ENCODE measurements around the gene COX20.

COX20 gene

GRCh38 chr1:244834543-244835275 is 749 bp upstream of the COX20 start:
- TF ChIP-seq CTCF (IDR thresholded peaks at IDR 0.05; ENCODE audit: borderline replicate concordance, control extremely low read depth, extremely low read depth, insufficient read depth, missing control alignments), result no peak
- in situ Hi-C loops (cut with MboI; ENCODE audit: low sequenced_read_pairs, unreplicated experiment), result no loop called here

DNA sequence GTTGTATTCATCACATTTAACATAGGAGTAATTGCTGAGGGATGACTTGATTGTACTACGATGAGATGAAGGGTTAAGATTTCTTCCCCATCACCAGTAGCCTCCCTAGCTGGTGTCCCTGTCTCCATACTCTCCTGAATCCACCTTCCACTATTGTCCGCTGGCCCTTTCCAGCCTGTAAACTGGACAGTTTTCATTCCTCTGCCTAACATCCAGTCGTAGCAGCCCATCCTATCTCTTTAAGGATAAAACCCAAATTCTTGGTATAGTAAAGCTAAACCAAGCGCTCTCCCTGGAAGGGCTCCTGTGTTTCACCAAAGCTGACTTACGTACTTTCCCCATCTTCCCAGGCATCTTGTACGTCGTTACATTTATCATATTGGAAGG is 670 bp downstream of the COX20 start:
- no peak for DNase-seq (ENCODE audit: low spot score)
- in situ Hi-C loops (cut with MboI; ENCODE audit: low sequenced_read_pairs, unreplicated experiment), result no loop called here
- TF ChIP-seq CTCF (IDR thresholded peaks at IDR 0.05; ENCODE audit: borderline replicate concordance, control extremely low read depth, extremely low read depth, insufficient read depth, missing control alignments), result no peak

More at GRCh38 chr1:244834543-244835275, 749 bp upstream of the COX20 start:
- peak; percentile 90 for DNase-seq (ENCODE audit: low spot score)

DNA sequence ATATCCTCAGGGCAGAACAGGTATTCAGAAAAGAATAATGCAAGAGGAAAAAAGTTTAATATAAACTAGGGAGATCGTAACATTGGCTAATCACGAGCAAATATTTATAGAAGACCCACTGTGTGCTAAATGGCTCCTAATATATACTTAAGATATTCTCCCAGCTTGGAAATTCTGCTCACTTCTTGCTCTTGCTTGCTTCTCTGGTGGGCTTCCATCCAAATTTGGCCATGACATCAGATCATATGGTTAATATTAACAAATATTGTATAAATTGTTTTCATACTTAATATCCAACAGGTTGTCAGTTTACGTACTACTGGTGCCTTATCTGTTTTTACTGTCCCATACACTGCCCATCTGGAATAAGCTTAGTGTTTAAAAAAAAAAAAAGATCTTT is 1.1 kb downstream of the COX20 start:
- in situ Hi-C loops (cut with MboI; ENCODE audit: low sequenced_read_pairs, unreplicated experiment), result no loop called here
- no peak for TF ChIP-seq CTCF (IDR thresholded peaks at IDR 0.05; ENCODE audit: borderline replicate concordance, control extremely low read depth, extremely low read depth, insufficient read depth, missing control alignments)
- DNase-seq (ENCODE audit: low spot score), result no peak

DNA sequence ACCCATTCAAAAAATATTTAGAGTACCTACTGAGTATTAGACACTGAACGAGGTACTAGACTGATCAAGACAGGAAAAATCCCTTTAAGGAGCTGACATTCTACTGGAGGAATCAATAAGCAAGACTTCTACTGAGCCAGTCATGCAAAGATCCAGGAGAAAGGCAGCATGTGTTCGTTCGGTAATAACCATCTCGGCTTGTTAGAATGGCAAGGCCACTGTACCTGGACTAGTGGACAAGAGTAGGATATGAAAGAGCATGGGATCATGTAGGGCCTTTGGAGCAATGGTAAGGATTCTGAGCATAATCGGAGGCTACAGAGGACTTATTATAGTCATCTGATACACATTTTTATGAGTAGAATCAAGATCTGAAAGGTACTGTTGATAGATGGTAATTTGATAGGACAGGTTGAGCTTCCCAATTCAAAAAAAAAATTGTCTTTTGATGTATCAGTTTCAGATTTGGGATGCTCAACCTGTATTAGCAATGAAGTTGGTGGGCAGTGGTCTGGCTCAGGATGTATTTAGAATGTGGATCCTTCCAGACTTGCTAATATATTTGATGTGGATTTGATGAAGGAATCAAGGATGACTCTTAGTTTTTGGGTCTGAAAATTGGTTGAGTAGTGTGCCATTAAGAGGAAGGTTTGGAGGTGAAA is 2.3 kb downstream of the COX20 start:
- no peak for TF ChIP-seq CTCF (IDR thresholded peaks at IDR 0.05; ENCODE audit: borderline replicate concordance, control extremely low read depth, extremely low read depth, insufficient read depth, missing control alignments)
- DNase-seq (ENCODE audit: low spot score), result no peak
- in situ Hi-C loops (cut with MboI; ENCODE audit: low sequenced_read_pairs, unreplicated experiment), result no loop called here

- in situ Hi-C loops (cut with MboI; ENCODE audit: low sequenced_read_pairs, unreplicated experiment), result no loop called here
- TF ChIP-seq CTCF (IDR thresholded peaks at IDR 0.05; ENCODE audit: borderline replicate concordance, control extremely low read depth, extremely low read depth, insufficient read depth, missing control alignments), result no peak
- no peak for DNase-seq (ENCODE audit: low spot score)
Measured at GRCh38 chr1:244839656-244840055, 4.2 kb downstream of the COX20 start.

- no peak for TF ChIP-seq CTCF (IDR thresholded peaks at IDR 0.05; ENCODE audit: borderline replicate concordance, control extremely low read depth, extremely low read depth, insufficient read depth, missing control alignments)
- in situ Hi-C loops (cut with MboI; ENCODE audit: low sequenced_read_pairs, unreplicated experiment), result no loop called here
- no peak for DNase-seq (ENCODE audit: low spot score)
Measured at GRCh38 chr1:244840219-244840794, 4.8 kb downstream of the COX20 start.
